Measurements from ENCODE around the gene POMT1. TPM values are rescaled to one million over a fixed set of nuclear protein-coding genes. Genes with fewer than 3 reads are reported as not detected.

Gene POMT1
- total RNA-seq, 2 donors from 2014 or later, result 30.3 to 43.7 TPM

DNA sequence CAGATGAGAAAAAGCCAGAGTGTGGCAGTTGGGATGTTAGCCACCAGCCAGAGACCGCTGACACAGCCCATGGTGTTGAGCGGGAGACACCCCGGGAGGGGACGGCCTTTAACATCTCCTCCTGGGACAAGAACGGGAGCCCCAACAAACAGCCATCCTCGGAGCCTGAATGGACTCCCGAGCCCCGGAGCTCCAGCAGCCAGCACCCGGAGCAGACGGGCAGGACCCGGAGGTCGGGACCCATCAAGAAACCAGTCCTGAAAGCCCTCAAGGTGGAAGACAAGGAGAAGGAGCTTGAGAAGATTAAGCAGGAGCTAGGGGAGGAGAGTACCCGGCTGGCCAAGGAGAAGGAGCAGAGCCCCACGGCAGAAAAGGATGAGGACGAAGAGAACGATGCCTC is 28.0 kb upstream of the POMT1 start:
- DNase-seq (ENCODE audit: low spot score) (no peak), ATAC-seq (ENCODE audit: insufficient number of reproducible peaks, low FRiP score, low read depth) (no peak)
- H3K27ac ChIP-seq, result no peak overlapping the region
- H3K4me3 ChIP-seq, result no peak overlapping the region
- TF ChIP-seq, protein P1, sequence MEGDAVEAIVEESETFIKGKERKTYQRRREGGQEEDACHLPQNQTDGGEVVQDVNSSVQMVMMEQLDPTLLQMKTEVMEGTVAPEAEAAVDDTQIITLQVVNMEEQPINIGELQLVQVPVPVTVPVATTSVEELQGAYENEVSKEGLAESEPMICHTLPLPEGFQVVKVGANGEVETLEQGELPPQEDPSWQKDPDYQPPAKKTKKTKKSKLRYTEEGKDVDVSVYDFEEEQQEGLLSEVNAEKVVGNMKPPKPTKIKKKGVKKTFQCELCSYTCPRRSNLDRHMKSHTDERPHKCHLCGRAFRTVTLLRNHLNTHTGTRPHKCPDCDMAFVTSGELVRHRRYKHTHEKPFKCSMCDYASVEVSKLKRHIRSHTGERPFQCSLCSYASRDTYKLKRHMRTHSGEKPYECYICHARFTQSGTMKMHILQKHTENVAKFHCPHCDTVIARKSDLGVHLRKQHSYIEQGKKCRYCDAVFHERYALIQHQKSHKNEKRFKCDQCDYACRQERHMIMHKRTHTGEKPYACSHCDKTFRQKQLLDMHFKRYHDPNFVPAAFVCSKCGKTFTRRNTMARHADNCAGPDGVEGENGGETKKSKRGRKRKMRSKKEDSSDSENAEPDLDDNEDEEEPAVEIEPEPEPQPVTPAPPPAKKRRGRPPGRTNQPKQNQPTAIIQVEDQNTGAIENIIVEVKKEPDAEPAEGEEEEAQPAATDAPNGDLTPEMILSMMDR (IDR thresholded peaks at IDR 0.05), result no peak
- H3K27me3 ChIP-seq (replicated peaks; ENCODE audit: insufficient read depth), result no peaks in the 10 kb centered on the region
- H3K9me3 ChIP-seq, result no peaks in the 10 kb centered on the region
- no peaks in the 10 kb centered on the region for H3K4me1 ChIP-seq (ENCODE audit: control insufficient read depth in 1 of 2, low read depth in 2 of 2)
- peaks cover 93% of the 10 kb centered on the region for H3K36me3 ChIP-seq

DNA sequence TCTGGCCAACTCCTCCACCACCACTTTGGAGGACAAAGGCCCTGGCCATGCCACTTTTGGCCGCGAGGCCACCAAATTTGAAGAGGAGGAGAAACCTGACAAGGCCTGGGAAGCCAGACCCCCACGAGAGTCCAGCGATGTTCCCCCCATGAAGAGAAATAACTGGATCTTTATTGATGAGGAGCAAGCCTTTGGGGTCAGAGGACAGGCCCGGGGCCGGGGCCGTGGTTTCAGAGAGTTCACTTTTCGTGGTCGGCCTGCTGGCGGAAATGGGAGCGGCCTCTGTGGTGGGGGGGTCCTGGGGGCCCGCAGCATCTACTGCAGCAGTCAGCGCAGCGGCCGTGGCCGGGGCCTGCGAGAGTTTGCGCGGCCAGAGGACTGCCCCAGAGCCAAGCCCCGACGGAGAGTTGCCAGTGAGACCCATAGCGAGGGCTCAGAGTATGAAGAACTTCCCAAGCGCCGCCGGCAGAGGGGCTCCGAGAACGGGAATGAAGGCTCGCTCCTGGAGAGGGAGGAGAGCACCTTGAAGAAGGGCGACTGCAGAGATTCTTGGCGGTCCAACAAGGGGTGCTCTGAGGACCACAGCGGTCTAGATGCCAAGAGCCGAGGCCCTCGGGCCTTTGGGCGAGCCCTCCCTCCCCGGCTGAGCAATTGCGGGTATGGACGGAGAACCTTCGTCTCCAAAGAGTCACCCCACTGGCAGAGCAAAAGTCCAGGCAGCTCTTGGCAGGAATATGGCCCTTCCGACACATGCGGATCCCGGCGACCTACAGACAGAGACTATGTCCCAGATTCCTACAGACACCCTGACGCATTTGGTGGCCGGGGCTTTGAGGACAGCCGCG is 27.4 kb upstream of the POMT1 start:
- no peaks in the 10 kb centered on the region for H3K4me1 ChIP-seq (ENCODE audit: control insufficient read depth in 1 of 2, low read depth in 2 of 2)
- H3K9me3 ChIP-seq, result no peaks in the 10 kb centered on the region
- H3K4me3 ChIP-seq, result no peak overlapping the region
- no peak overlapping the region for H3K27ac ChIP-seq
- no peak for DNase-seq (ENCODE audit: low spot score)
- H3K36me3 ChIP-seq, result peaks cover 92% of the 10 kb centered on the region
- H3K27me3 ChIP-seq (replicated peaks; ENCODE audit: insufficient read depth), result no peaks in the 10 kb centered on the region
- TF ChIP-seq, protein P1 (IDR thresholded peaks at IDR 0.05), result no peak
- no peak for ATAC-seq (ENCODE audit: insufficient number of reproducible peaks, low FRiP score, low read depth)

DNA sequence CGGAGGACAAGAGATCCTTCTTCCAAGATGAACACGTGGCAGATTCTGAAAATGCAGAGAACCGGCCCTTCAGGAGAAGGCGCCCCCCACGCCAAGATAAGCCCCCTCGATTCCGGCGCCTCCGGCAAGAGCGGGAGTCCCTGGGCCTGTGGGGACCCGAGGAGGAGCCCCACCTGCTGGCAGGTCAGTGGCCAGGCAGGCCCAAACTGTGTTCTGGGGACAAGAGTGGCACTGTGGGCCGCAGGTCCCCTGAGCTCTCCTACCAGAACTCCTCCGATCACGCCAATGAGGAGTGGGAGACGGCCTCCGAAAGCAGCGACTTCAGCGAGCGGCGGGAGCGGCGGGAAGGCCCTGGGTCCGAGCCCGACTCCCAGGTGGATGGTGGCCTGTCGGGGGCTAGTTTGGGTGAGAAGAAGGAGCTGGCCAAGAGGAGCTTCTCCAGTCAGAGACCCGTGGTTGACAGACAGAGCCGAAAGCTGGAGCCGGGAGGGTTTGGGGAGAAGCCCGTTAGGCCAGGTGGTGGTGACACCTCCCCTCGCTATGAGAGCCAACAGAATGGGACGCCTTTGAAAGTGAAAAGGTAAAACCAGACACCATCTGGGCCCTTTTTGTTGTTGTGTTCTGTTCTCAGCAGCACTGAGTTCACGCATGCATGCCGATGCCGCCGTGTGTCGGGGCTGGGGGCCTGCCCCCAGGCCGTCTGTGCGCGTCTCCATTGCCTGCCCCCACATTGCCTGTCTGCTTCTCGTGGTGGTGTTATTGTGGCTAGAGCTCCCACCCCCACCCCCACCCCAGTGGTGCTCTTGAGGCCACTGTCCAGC is 26.6 kb upstream of the POMT1 start:
- Histone ChIP-seq H3K36me3 (peaks cover 91% of the 10 kb centered on the region), H3K4me3 (no peak overlapping the region), H3K27ac (no peak overlapping the region), H3K4me1 (ENCODE audit: control insufficient read depth in 1 of 2, low read depth in 2 of 2) (no peaks in the 10 kb centered on the region), H3K9me3 (no peaks in the 10 kb centered on the region), H3K27me3 (replicated peaks; ENCODE audit: insufficient read depth) (no peaks in the 10 kb centered on the region)
- DNase-seq (ENCODE audit: low spot score) (no peak), ATAC-seq (ENCODE audit: insufficient number of reproducible peaks, low FRiP score, low read depth) (no peak)
- TF ChIP-seq, protein P1 (IDR thresholded peaks at IDR 0.05), result no peak

DNA sequence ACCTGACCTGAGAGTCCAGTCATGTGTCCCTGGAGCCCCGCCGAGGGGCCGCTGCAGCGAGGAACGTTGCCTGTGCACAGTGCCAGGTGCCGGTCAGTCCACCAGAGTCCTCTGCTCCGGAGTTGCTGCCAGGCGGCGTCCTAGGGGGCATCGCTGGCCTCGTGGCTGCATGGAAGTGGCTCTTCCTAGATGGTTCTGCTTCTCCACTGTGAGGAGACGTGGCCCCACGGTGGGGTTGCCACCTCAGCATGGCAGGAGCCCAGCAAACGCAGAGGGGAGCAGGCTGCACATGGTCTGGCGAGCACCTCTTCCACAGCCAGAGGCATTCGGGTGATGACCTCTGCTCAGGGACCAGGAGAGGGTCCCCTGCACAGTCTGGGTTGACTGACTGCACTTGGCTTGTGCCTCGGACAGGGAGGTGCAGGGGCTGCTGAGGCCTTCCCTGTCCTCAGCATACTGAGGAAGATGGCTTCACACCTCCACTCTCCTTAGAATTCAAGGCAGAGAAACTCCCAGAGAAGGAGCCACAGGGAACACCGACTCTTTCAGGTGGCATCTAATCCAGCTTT is 25.9 kb upstream of the POMT1 start:
- H3K36me3 ChIP-seq, result peaks cover 89% of the 10 kb centered on the region
- H3K4me3 ChIP-seq, result no peak overlapping the region
- ATAC-seq (ENCODE audit: insufficient number of reproducible peaks, low FRiP score, low read depth), result no peak
- H3K27me3 ChIP-seq (replicated peaks; ENCODE audit: insufficient read depth), result no peaks in the 10 kb centered on the region
- H3K4me1 ChIP-seq (ENCODE audit: control insufficient read depth in 1 of 2, low read depth in 2 of 2), result no peaks in the 10 kb centered on the region
- DNase-seq (ENCODE audit: low spot score), result no peak
- H3K9me3 ChIP-seq, result no peaks in the 10 kb centered on the region
- TF ChIP-seq, protein P1 (IDR thresholded peaks at IDR 0.05), result no peak
- H3K27ac ChIP-seq, result no peak overlapping the region

DNA sequence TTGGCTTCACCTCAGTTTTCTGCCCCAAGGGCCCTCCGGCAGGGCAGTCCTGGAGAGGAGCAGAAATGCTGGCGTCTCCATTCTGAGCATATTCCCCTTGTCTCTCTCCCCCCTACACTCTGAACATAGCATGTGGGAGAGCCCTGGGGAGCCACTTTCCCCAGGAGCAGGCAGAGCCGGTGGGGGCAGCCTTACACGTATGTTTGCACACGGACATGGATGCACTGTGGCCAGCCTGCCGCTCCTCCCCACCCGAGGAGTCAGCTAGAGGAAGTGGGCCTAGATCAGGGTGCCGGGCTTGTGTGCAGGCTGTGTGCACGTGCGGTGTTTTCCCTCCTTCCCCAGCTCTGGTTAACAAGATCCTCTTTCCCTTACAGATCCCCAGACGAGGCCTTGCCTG is 25.4 kb upstream of the POMT1 start:
- Histone ChIP-seq H3K27me3 (replicated peaks; ENCODE audit: insufficient read depth) (no peaks in the 10 kb centered on the region), H3K4me3 (no peak overlapping the region), H3K36me3 (peaks cover 91% of the 10 kb centered on the region), H3K4me1 (ENCODE audit: control insufficient read depth in 1 of 2, low read depth in 2 of 2) (no peaks in the 10 kb centered on the region), H3K9me3 (no peaks in the 10 kb centered on the region), H3K27ac (no peak overlapping the region)
- DNase-seq (ENCODE audit: low spot score) (no peak), ATAC-seq (ENCODE audit: insufficient number of reproducible peaks, low FRiP score, low read depth) (no peak)
- TF ChIP-seq, protein P1 (IDR thresholded peaks at IDR 0.05), result no peak

Data from thoracic aorta (tissue), 2 donors.